ENCODE results near the gene TC2N. TPM values are rescaled to one million over a fixed set of nuclear protein-coding genes. Genes with fewer than 3 reads are reported as not detected.

Gene TC2N
- total RNA-seq, 3 donors from 2014 or later (not counting 1 experiment from before 2014, with no cell fraction given), result 83.1 to 157 (median 126) TPM

DNA sequence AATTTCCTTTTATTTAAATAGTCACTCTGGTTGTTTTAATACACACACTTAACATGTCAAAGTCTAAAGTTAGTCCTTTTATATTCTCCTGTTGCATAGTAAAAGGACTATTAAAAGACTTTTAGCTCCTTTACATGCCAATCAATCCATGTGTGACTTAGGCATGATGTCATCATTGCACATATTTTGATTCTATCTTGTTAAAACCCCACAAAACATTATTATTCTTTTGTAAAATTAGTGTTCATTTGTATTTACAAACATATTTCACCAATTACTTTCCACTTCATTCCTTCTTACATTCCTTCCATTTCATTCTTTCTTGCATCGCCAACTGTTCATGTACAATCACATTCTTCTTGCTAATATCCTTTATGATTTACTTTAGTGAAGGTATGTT lies 39.6 kb downstream of the TC2N start:
- DNase-seq (no peak), ATAC-seq (no peak)
- Histone ChIP-seq H3K36me3 (ENCODE audit: control insufficient read depth, insufficient read depth, low read length) (no peaks in the 10 kb centered on the region), H3K27ac (ENCODE audit: low read length) (no peak overlapping the region), H3K27me3 (ENCODE audit: control insufficient read depth, insufficient read depth, low read length) (no peaks in the 10 kb centered on the region), H3K9me3 (ENCODE audit: control insufficient read depth, insufficient read depth, low read length) (no peaks in the 10 kb centered on the region), H3K4me1 (ENCODE audit: control insufficient read depth, insufficient read depth, low read length) (no peaks in the 10 kb centered on the region), H3K4me3 (ENCODE audit: low read length) (no peak overlapping the region)
- TF ChIP-seq, protein P1, sequence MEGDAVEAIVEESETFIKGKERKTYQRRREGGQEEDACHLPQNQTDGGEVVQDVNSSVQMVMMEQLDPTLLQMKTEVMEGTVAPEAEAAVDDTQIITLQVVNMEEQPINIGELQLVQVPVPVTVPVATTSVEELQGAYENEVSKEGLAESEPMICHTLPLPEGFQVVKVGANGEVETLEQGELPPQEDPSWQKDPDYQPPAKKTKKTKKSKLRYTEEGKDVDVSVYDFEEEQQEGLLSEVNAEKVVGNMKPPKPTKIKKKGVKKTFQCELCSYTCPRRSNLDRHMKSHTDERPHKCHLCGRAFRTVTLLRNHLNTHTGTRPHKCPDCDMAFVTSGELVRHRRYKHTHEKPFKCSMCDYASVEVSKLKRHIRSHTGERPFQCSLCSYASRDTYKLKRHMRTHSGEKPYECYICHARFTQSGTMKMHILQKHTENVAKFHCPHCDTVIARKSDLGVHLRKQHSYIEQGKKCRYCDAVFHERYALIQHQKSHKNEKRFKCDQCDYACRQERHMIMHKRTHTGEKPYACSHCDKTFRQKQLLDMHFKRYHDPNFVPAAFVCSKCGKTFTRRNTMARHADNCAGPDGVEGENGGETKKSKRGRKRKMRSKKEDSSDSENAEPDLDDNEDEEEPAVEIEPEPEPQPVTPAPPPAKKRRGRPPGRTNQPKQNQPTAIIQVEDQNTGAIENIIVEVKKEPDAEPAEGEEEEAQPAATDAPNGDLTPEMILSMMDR (IDR thresholded peaks at IDR 0.05), result no peak
- Mint-ChIP-seq H3K4me1 (peaks cover 22 to 31% of the 10 kb centered on the region in 2 donors), H3K9me3 (no peaks in the 10 kb centered on the region), H3K36me3 (no peaks in the 10 kb centered on the region), H3K4me3 (no peak overlapping the region), H3K27me3 (ENCODE audit: low read depth in 2 of 2) (no peaks in the 10 kb centered on the region), H3K27ac (peak overlapping the region in 1 of 2 donors; percentile 8)
- no CpG with 5 or more reads among the region's 1 CpG for WGBS (ENCODE audit: insufficient coverage)
- intact Hi-C loops (cut with micrococcal nuclease), result no loop called here

DNA sequence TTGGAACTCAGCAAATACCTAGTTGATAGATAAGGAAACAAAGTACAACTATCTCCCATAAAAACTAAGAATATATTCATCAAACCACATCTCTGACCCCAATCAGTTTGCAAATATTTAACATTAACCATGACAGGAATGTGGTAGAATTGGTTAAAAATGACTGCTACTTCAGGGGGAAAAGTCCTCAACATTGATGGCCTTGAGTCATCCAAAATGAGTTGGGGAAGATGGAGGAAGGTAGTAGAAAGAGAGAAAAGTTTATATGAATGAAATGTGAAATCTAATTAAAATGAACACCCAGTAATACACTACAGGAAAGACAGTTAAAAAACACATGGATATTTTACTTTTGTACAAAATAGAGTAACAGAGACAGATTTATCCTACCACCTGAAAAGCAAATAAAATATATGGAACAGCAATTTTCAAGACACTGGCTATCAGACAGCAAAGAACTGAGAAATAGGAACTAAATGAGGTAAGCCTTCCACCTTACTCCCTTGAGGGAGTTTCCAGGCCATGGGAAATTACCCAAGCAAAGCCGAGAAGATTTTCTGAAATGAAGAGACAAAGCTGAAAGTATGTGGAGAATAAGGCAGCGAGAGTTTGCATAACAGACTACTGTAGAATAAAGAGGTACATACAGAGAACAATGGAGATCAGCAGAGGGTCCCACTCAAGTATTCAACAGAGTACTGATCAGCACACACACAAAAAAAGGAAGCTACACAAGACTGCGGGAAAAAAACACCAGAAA lies 49.6 kb downstream of the TC2N start:
- Histone ChIP-seq H3K9me3 (ENCODE audit: control insufficient read depth, insufficient read depth, low read length) (no peaks in the 10 kb centered on the region), H3K36me3 (ENCODE audit: control insufficient read depth, insufficient read depth, low read length) (peaks cover 7% of the 10 kb centered on the region), H3K27ac (ENCODE audit: low read length) (no peak overlapping the region), H3K4me1 (ENCODE audit: control insufficient read depth, insufficient read depth, low read length) (no peaks in the 10 kb centered on the region), H3K27me3 (ENCODE audit: control insufficient read depth, insufficient read depth, low read length) (no peaks in the 10 kb centered on the region), H3K4me3 (ENCODE audit: low read length) (no peak overlapping the region)
- peaks cover 33 to 49% of the 10 kb centered on the region in 2 donors for H3K4me1 Mint-ChIP-seq
- H3K27me3 Mint-ChIP-seq (ENCODE audit: low read depth in 2 of 2), result no peaks in the 10 kb centered on the region
- peaks cover 8% of the 10 kb centered on the region for H3K36me3 Mint-ChIP-seq
- intact Hi-C loops (cut with micrococcal nuclease), result no loop called here
- H3K27ac Mint-ChIP-seq, result peak overlapping the region in 1 of 2 donors; percentile 53
- DNase-seq (peak in 1 of 2 donors; percentile 67), ATAC-seq (no peak)
- no peak overlapping the region for H3K4me3 Mint-ChIP-seq
- TF ChIP-seq, protein P1 (IDR thresholded peaks at IDR 0.05), result no peak
- H3K9me3 Mint-ChIP-seq, result peaks cover 2 to 10% of the 10 kb centered on the region in 2 donors
- WGBS (ENCODE audit: insufficient coverage), result 74% methylated on average over 3 of the region's 3 CpGs

DNA sequence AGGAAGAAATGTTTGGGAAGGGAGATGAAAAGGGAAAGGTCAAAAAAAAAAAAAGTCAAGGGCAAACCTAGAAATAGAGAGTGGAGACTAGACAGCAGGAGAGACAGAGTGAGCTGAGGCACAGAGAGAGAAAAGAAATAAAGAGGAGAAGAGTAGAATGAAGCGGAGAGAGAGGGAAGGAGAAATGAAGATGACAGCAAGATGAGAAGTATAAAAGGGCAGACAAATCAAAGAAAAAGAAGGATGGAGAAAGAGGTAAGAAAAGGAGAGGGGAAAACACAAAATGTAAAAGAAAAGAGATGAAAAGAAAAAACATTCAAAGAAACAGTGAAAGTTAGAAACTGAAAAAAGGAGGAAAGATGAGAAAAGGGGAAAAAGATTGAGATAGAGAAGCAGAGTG lies 53.0 kb downstream of the TC2N start:
- no peak overlapping the region for H3K4me3 Mint-ChIP-seq
- H3K27me3 Mint-ChIP-seq (ENCODE audit: low read depth in 2 of 2), result no peaks in the 10 kb centered on the region
- TF ChIP-seq, protein P1 (IDR thresholded peaks at IDR 0.05), result no peak
- 94% methylated on average over 1 of the region's 1 CpG for WGBS (ENCODE audit: insufficient coverage)
- peaks cover 28% of the 10 kb centered on the region for H3K36me3 Mint-ChIP-seq
- peak overlapping the region in 1 of 2 donors; percentile 37 for H3K27ac Mint-ChIP-seq
- intact Hi-C loops (cut with micrococcal nuclease), result no loop called here
- H3K4me3 ChIP-seq (ENCODE audit: low read length), result no peak overlapping the region
- DNase-seq (no peak), ATAC-seq (no peak)
- H3K27ac ChIP-seq (ENCODE audit: low read length), result no peak overlapping the region
- peaks cover 4% of the 10 kb centered on the region for H3K9me3 ChIP-seq (ENCODE audit: control insufficient read depth, insufficient read depth, low read length)
- peaks cover 33% of the 10 kb centered on the region for H3K36me3 ChIP-seq (ENCODE audit: control insufficient read depth, insufficient read depth, low read length)
- H3K4me1 Mint-ChIP-seq, result peaks cover 33 to 44% of the 10 kb centered on the region in 2 donors
- no peaks in the 10 kb centered on the region for H3K27me3 ChIP-seq (ENCODE audit: control insufficient read depth, insufficient read depth, low read length)
- peaks cover 0 to 9% of the 10 kb centered on the region in 2 donors for H3K9me3 Mint-ChIP-seq
- no peaks in the 10 kb centered on the region for H3K4me1 ChIP-seq (ENCODE audit: control insufficient read depth, insufficient read depth, low read length)
